ENCODE data around the gene KREMEN2. TPM values are rescaled to one million over a fixed set of nuclear protein-coding genes. Genes with fewer than 3 reads are reported as not detected.

The KREMEN2 gene
- total RNA-seq, 3 donors from 2014 or later: 0.22 to 1.7 (median 1.3) TPM

- TF ChIP-seq, protein P1, sequence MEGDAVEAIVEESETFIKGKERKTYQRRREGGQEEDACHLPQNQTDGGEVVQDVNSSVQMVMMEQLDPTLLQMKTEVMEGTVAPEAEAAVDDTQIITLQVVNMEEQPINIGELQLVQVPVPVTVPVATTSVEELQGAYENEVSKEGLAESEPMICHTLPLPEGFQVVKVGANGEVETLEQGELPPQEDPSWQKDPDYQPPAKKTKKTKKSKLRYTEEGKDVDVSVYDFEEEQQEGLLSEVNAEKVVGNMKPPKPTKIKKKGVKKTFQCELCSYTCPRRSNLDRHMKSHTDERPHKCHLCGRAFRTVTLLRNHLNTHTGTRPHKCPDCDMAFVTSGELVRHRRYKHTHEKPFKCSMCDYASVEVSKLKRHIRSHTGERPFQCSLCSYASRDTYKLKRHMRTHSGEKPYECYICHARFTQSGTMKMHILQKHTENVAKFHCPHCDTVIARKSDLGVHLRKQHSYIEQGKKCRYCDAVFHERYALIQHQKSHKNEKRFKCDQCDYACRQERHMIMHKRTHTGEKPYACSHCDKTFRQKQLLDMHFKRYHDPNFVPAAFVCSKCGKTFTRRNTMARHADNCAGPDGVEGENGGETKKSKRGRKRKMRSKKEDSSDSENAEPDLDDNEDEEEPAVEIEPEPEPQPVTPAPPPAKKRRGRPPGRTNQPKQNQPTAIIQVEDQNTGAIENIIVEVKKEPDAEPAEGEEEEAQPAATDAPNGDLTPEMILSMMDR (IDR thresholded peaks at IDR 0.05): no peak
- Histone ChIP-seq H3K9me3 (no peaks in the 10 kb centered on the region), H3K36me3 (ENCODE audit: low read depth) (no peaks in the 10 kb centered on the region), H3K4me1 (ENCODE audit: low read depth) (peaks cover 41% of the 10 kb centered on the region), H3K4me3 (no peak overlapping the region)
- DNase-seq (peak; percentile 50 to 77 (median 70)), ATAC-seq (peak; percentile 5)
- intact Hi-C loops (cut with DNase I, micrococcal nuclease): no loop called here
Measured at GRCh38 chr16:2964475-2965336, 631 bp downstream of the KREMEN2 start.

DNA sequence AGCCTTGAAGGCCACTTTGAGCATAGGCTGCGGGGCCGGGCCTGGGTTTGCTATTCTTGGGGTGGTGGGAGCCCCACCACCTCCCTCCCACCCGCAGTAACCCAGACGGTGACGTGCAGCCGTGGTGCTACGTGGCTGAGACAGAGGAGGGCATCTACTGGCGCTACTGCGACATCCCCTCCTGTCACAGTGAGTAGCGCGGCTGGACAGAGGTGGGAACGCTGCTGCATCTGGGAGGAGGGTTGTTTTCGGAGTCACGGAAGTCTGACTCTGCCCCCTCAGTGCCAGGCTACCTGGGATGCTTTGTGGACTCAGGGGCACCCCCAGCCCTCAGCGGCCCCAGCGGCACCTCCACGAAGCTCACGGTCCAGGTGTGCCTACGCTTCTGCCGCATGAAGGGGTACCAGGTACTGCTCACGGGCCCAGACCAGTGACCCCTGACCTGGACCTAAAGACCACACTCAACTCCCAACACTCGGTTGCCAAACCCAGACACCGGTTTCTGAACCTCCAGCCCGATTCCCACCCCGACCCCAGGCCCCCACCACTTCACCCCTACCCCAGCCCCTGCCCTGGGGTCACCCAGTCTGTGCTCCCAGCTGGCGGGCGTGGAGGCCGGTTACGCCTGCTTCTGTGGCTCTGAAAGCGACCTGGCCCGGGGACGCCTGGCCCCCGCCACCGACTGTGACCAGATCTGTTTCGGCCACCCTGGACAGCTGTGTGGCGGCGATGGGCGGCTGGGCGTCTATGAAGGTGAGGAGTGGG lies 2.1 kb downstream of the KREMEN2 start:
- no peaks in the 10 kb centered on the region for H3K9me3 ChIP-seq
- H3K4me1 ChIP-seq (ENCODE audit: low read depth): peaks cover 41% of the 10 kb centered on the region
- H3K36me3 ChIP-seq (ENCODE audit: low read depth): no peaks in the 10 kb centered on the region
- DNase-seq (no peak), ATAC-seq (no peak)
- H3K4me3 ChIP-seq: no peak overlapping the region
- TF ChIP-seq, protein P1 (IDR thresholded peaks at IDR 0.05): no peak
- intact Hi-C loops (cut with DNase I, micrococcal nuclease): no loop called here

GRCh38 chr16:2966808-2967191 lies 2.7 kb downstream of the KREMEN2 start:
- H3K4me3 ChIP-seq: no peak overlapping the region
- intact Hi-C loops (cut with DNase I, micrococcal nuclease): no loop called here
- ATAC-seq: peak; percentile 0
- H3K4me1 ChIP-seq (ENCODE audit: low read depth): peaks cover 41% of the 10 kb centered on the region
- peak; percentile 48 to 73 (median 62) for DNase-seq
- TF ChIP-seq, protein P1 (IDR thresholded peaks at IDR 0.05): no peak
- no peaks in the 10 kb centered on the region for H3K9me3 ChIP-seq
- H3K36me3 ChIP-seq (ENCODE audit: low read depth): no peaks in the 10 kb centered on the region

- Histone ChIP-seq H3K9me3 (no peaks in the 10 kb centered on the region), H3K4me3 (no peak overlapping the region), H3K36me3 (ENCODE audit: low read depth) (no peaks in the 10 kb centered on the region), H3K4me1 (ENCODE audit: low read depth) (peaks cover 41% of the 10 kb centered on the region)
- no peak for ATAC-seq
- DNase-seq: no peak
- intact Hi-C loops (cut with DNase I, micrococcal nuclease): no loop called here
- TF ChIP-seq, protein P1 (IDR thresholded peaks at IDR 0.05): no peak
Measured at GRCh38 chr16:2967211-2967631, 3.1 kb downstream of the KREMEN2 start.

DNA sequence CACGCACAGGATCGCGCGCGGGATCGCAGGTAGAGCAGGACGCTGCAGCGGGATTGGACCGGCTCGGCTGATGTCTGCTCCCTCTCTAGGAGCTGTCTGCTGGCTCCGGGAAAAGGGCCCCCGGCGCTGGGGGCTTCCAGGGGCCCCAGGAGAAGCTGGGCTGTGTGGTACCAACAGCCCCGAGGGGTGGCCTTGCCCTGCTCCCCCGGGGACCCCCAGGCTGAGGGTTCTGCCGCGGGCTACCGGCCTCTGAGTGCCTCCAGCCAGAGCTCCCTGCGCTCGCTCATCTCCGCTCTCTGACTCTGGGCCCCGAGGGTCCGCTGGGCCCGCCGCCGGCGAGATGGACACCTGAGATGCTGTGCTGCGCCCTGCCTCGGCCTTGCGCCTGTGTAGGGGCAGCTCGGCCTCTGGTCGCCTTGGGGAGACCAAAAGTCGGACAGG lies 3.7 kb downstream of the KREMEN2 start:
- H3K36me3 ChIP-seq (ENCODE audit: low read depth): no peaks in the 10 kb centered on the region
- intact Hi-C loops (cut with DNase I, micrococcal nuclease): no loop called here
- H3K4me1 ChIP-seq (ENCODE audit: low read depth): peaks cover 41% of the 10 kb centered on the region
- ATAC-seq (no peak), DNase-seq (peak in 1 of 3 donors; percentile 62)
- no peaks in the 10 kb centered on the region for H3K9me3 ChIP-seq
- no peak overlapping the region for H3K4me3 ChIP-seq
- TF ChIP-seq, protein P1 (IDR thresholded peaks at IDR 0.05): no peak
